IMR-90 (cell line): ENCODE data around the gene WAS. TPM values are rescaled to one million over a fixed set of nuclear protein-coding genes. Genes with fewer than 3 reads are reported as not detected.

ENCODE experiments used
- ATAC-seq: fragments of 200-7000 bp; cut with Tn5 transposase; 2 replicates; pipeline ENCODE4 v1.9.1; 2020; ENCODE audit warnings: low read depth, mild to moderate bottlenecking, moderate library complexity
- BruUV-seq: library from RNA; stranded (reverse); fragments of 400-500 nt; replicated peaks from 2 replicates; lab custom pipeline; 2021; lab: Mats Ljungman, UMichigan
- CTCF ChIA-PET: fragments of 300-600 bp; formaldehyde crosslinking; extraction: SDS; loops from one replicate; lab custom pipeline; 2021; ENCODE audit warnings: antibody characterized with exemption; lab: Yijun Ruan, JAX
- POLR2A ChIA-PET: fragments of 300-600 bp; sonication (Branson Sonifier 250); formaldehyde crosslinking; loops from one replicate; lab custom pipeline; 2022; ENCODE audit warnings: antibody characterized with exemption; ENCODE audit not compliant: unreplicated experiment; lab: Charles Lee
- DNase-seq: peaks from one replicate; pipeline ENCODE4 v3.0.0; 2013
- H2AFZ ChIP-seq: replicated peaks from 2 replicates; pipeline ENCODE3; 2013; ENCODE audit warnings: low read length, mild to moderate bottlenecking; ENCODE audit not compliant: poor library complexity
- H2AK5ac ChIP-seq: 2 replicates; pipeline ENCODE4 v1.6.1; 2013; ENCODE audit warnings: low read depth, low read length, inconsistent platforms
- H2AK9ac ChIP-seq: replicated peaks from 2 replicates; pipeline ENCODE3; 2013; ENCODE audit warnings: mild to moderate bottlenecking, low read depth, low read length, moderate library complexity; ENCODE audit not compliant: poor library complexity
- H2BK120ac ChIP-seq: 2 replicates; pipeline ENCODE4 v1.6.1; 2013; ENCODE audit warnings: low read depth, low read length, inconsistent platforms
- H2BK15ac ChIP-seq: 3 replicates; pipeline ENCODE4 v1.6.1; 2013; ENCODE audit warnings: low read depth, low read length, inconsistent platforms
- H2BK20ac ChIP-seq: 2 replicates; pipeline ENCODE4 v1.6.1; 2013; ENCODE audit warnings: low read depth, mild to moderate bottlenecking, inconsistent platforms, low read length, moderate library complexity
- H2BK5ac ChIP-seq: 2 replicates; pipeline ENCODE4 v1.6.1; 2013; ENCODE audit warnings: mild to moderate bottlenecking, low read depth, low read length, inconsistent platforms; ENCODE audit not compliant: poor library complexity, severe bottlenecking
- H3K14ac ChIP-seq: replicated peaks from 2 replicates; pipeline ENCODE4 v1.6.1; 2013; ENCODE audit warnings: low read depth, low read length, inconsistent platforms
- H3K18ac ChIP-seq: 2 replicates; pipeline ENCODE4 v1.6.1; 2013; ENCODE audit warnings: low read depth, low read length, control low read depth
- H3K23ac ChIP-seq: 2 replicates; pipeline ENCODE4 v1.6.1; 2013; ENCODE audit warnings: low read depth, low read length, inconsistent platforms
- H3K27ac ChIP-seq: 2 replicates; pipeline ENCODE4 v1.5.1; 2013; ENCODE audit warnings: mild to moderate bottlenecking, control low read depth, low read length; ENCODE audit not compliant: insufficient read depth
- H3K27me3 ChIP-seq: 2 replicates; pipeline ENCODE4 v1.6.1; 2013; ENCODE audit warnings: low read length; ENCODE audit not compliant: control insufficient read depth, insufficient read depth
- H3K36me3 ChIP-seq: 2 replicates; pipeline ENCODE4 v1.6.1; 2013; ENCODE audit warnings: low read length, mixed read lengths; ENCODE audit not compliant: control insufficient read depth, insufficient read depth
- H3K4ac ChIP-seq: 2 replicates; pipeline ENCODE4 v1.6.1; 2013; ENCODE audit warnings: low read depth, low read length, inconsistent platforms
- H3K4me1 ChIP-seq: 2 replicates; pipeline ENCODE4 v1.6.1; 2013; ENCODE audit warnings: low read length, mixed read lengths; ENCODE audit not compliant: control insufficient read depth, insufficient read depth
- H3K4me2 ChIP-seq: 2 replicates; pipeline ENCODE4 v1.6.1; 2013; ENCODE audit warnings: low read depth, mild to moderate bottlenecking, control low read depth, low read length, moderate library complexity
- H3K4me3 ChIP-seq: 2 replicates; pipeline ENCODE4 v1.5.1; 2013; ENCODE audit warnings: low read depth, mild to moderate bottlenecking, control low read depth, low read length, moderate library complexity; ENCODE audit not compliant: insufficient read depth
- H3K56ac ChIP-seq: 2 replicates; pipeline ENCODE4 v1.6.1; 2013; ENCODE audit warnings: low read length, inconsistent platforms; ENCODE audit not compliant: insufficient read depth; ENCODE audit errors: extremely low read depth
- H3K79me1 ChIP-seq, 2 experiments: 2 replicates each; pipeline ENCODE4 v1.6.1; 2013; ENCODE audit warnings: low read length in 2 of 2, inconsistent platforms in 1 of 2, low read depth in 1 of 2
- H3K9ac ChIP-seq: 2 replicates; pipeline ENCODE4 v1.6.1; 2013; ENCODE audit warnings: low read depth, low read length, control low read depth
- H3K9me1 ChIP-seq: 2 replicates; pipeline ENCODE4 v1.6.1; 2013; ENCODE audit warnings: low read length, inconsistent platforms; ENCODE audit not compliant: insufficient read depth
- H3K9me3 ChIP-seq: 2 replicates; pipeline ENCODE4 v1.6.1; 2013; ENCODE audit warnings: low read length; ENCODE audit not compliant: control insufficient read depth, insufficient read depth
- H4K20me1 ChIP-seq: 2 replicates; pipeline ENCODE4 v1.6.1; 2013; ENCODE audit warnings: low read length, inconsistent platforms; ENCODE audit not compliant: insufficient read depth
- H4K5ac ChIP-seq: 2 replicates; pipeline ENCODE4 v1.6.1; 2013; ENCODE audit warnings: mild to moderate bottlenecking, low read depth, low read length, control low read depth
- H4K8ac ChIP-seq, 2 experiments: 2 replicates each; pipeline ENCODE4 v1.6.1; 2013; ENCODE audit warnings: low read depth in 2 of 2, low read length in 2 of 2, control low read depth in 1 of 2, inconsistent platforms in 1 of 2
- H4K91ac ChIP-seq: 2 replicates; pipeline ENCODE4 v1.6.1; 2013; ENCODE audit warnings: low read depth, low read length, inconsistent platforms; ENCODE audit not compliant: insufficient read depth
- CHD1 ChIP-seq: IDR thresholded peaks from 2 replicates; pipeline ENCODE4 v1.6.1; 2012; ENCODE audit warnings: low read depth, low read length, improper control_type of control experiment
- NFE2L2 ChIP-seq: fragments of 150-350 bp; IDR thresholded peaks from 2 replicates; pipeline ENCODE4 v1.6.1; 2016; ENCODE audit warnings: low read depth, mild to moderate bottlenecking, low read length
- RFX5 ChIP-seq: IDR thresholded peaks from 2 replicates; pipeline ENCODE4 v1.8.0; 2012; ENCODE audit warnings: low read depth, mild to moderate bottlenecking, low read length, moderate library complexity
- WGBS, 2 experiments: methylation state at CpG; one replicate each; pipeline versions ENCODE4 v1.1.5 to v1.1.7; 2013; ENCODE audit warnings: missing lambda C conversion rate in 2 of 2; ENCODE audit not compliant: insufficient read length in 1 of 2; ENCODE audit errors: extremely low coverage in 2 of 2; 5-methylcytosine and 5-hydroxymethylcytosine counted together
- dilution Hi-C: fragments of 300-500 bp; cut with HindIII; formaldehyde crosslinking; loops from one replicate; pipeline ENCODE4 v1.14.3; 2018; ENCODE audit warnings: low sequenced_read_pairs; ENCODE audit not compliant: unreplicated experiment
- in situ Hi-C: fragments of 300-500 bp; cut with MboI; formaldehyde crosslinking; loops from 3 replicates; pipeline ENCODE4 v1.14.3; 2019; ENCODE audit warnings: low sequenced_read_pairs, inconsistent platforms, mixed read lengths
- intact Hi-C: fragments of 100-400 bp; cut with micrococcal nuclease; formaldehyde crosslinking; loops from 2 replicates; pipeline ENCODE4 v1.10.0; 2022
- polyA plus RNA-seq, 3 experiments: library from polyadenylated mRNA; depleted of rRNA; stranded (reverse); fragments of >200 nt; gene quantifications; 2 replicates each; pipeline ENCODE4 v1.2.3, GENCODE V29; 2012; ENCODE audit warnings: low replicate concordance in 1 of 3
- total RNA-seq: library from RNA; depleted of rRNA; stranded (reverse); fragments of >200 nt; gene quantifications from 2 replicates; pipeline ENCODE4 v1.2.3, GENCODE V29; 2012

The WAS gene
- total and polyA plus RNA-seq, 2 of the 4 experiments (the other 2 are of a cell fraction) = 0.14 TPM; not detected in 1

- no peak overlapping the region for H4K91ac ChIP-seq
- no peaks in the 10 kb centered on the region for H4K20me1 ChIP-seq
- DNase-seq (peak; percentile 28), ATAC-seq (no peak)
- H4K8ac ChIP-seq = peak overlapping the region; percentile 11 to 77; a peak in 3 of 4 replicates
- dilution Hi-C loops (no loop called here), intact Hi-C loops (no loop called here), in situ Hi-C loops (no loop called here)
- H3K14ac ChIP-seq = no peak overlapping the region
- H2AK5ac ChIP-seq = no peak overlapping the region; the same call in 1 of the 2 replicates
- ChIA-PET CTCF (interaction anchor here (0.6 kb wide), 2 partner anchors 52 to 196 kb away, joined by 3 to 4 read pairs; no protein-coding TSS in a partner anchor), POLR2A (no interaction called here)
- H2BK20ac ChIP-seq = no peak overlapping the region
- H4K5ac ChIP-seq = peak overlapping the region; percentile 19; the same call in 1 of the 2 replicates
- peak overlapping the region; percentile 92 for H3K4me2 ChIP-seq
- no peak overlapping the region for H3K56ac ChIP-seq
- peaks cover 2% of the 10 kb centered on the region; the same call in 1 of the 2 replicates for H3K36me3 ChIP-seq
- peaks cover 8% of the 10 kb centered on the region; the same call in 1 of the 2 replicates for H3K4me1 ChIP-seq
- peak overlapping the region; percentile 2 for H2AK9ac ChIP-seq
- H3K4me3 ChIP-seq = peak overlapping the region; percentile 64
- peaks cover 3% of the 10 kb centered on the region; the same call in 1 of the 2 replicates for H3K27me3 ChIP-seq
- H3K27ac ChIP-seq = no peak overlapping the region; the same call in 1 of the 2 replicates
- H3K9me1 ChIP-seq = no peaks in the 10 kb centered on the region; the same call in 1 of the 2 replicates
- no peak overlapping the region for H3K23ac ChIP-seq
- H3K4ac ChIP-seq = no peak overlapping the region
- no peak overlapping the region for H2BK120ac ChIP-seq
- no peak overlapping the region for H2BK15ac ChIP-seq
- BruUV-seq = no TSS peak
- H2AFZ ChIP-seq = peak overlapping the region; percentile 90
- H3K18ac ChIP-seq = no peak overlapping the region
- H3K79me1 ChIP-seq = peaks cover 0 to 5% of the 10 kb centered on the region in 2 experiments; a peak in 3 of 4 replicates
- TF ChIP-seq RFX5 (no peak), CHD1 (no peak), NFE2L2 (no peak)
- 24% methylated on average over 12 of the region's 14 CpGs; no CpG with 5 or more reads in 1 of the 2 experiments for WGBS, 2 experiments
- peak overlapping the region; percentile 78 for H3K9ac ChIP-seq
- H3K9me3 ChIP-seq = no peaks in the 10 kb centered on the region
- no peak overlapping the region for H2BK5ac ChIP-seq
Measured at GRCh38 chrX:48695534-48695896, 11.9 kb downstream of the WAS start.
